GM12872 (cell line): ENCODE measurements around the gene PPP2CA.

Experiments
- TF ChIP-seq, protein P1 (sequence below): IDR thresholded peaks from 3 replicates; pipeline ENCODE4 v1.5.1; 2011; ENCODE audit warnings: low read depth, mild to moderate bottlenecking, low read length, moderate library complexity; ENCODE audit not compliant: insufficient read depth

The PPP2CA gene

DNA sequence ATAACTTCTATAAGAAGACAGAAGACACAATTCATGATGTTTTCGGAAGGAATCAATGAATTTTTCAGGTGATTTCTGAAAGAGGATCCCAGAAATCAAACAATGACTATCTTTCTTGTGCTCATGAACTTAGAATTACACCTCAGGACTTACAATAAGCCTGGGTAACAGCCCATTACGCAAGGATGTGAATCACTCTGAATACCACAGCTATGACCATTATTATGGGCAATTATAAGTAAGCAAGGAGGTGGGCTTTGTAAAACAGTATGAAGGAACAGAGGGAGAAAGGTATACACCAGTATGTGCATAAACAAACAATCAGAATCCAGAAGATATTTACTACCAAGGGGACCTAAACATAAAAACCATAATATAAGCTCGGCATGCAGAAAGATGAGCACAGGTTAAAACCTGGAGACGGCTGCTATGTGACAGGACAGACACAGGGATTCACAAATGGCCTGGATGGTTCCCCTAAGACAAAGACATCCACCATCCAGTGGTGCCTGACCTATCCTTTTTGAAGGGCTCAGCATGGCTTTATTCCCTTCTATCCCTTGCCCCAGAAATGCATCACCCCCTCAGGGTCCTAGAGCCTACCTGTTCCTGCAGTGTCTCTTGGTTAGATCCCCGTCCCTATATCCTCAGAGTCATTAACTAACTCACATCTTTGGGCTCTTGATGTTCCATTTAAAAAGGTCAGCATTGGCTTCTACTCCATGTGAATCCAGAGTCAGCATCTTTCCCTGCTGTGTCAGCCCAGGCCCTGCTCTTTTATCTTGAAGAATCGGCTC is 21.8 kb upstream of the PPP2CA start:
- TF ChIP-seq, protein P1, sequence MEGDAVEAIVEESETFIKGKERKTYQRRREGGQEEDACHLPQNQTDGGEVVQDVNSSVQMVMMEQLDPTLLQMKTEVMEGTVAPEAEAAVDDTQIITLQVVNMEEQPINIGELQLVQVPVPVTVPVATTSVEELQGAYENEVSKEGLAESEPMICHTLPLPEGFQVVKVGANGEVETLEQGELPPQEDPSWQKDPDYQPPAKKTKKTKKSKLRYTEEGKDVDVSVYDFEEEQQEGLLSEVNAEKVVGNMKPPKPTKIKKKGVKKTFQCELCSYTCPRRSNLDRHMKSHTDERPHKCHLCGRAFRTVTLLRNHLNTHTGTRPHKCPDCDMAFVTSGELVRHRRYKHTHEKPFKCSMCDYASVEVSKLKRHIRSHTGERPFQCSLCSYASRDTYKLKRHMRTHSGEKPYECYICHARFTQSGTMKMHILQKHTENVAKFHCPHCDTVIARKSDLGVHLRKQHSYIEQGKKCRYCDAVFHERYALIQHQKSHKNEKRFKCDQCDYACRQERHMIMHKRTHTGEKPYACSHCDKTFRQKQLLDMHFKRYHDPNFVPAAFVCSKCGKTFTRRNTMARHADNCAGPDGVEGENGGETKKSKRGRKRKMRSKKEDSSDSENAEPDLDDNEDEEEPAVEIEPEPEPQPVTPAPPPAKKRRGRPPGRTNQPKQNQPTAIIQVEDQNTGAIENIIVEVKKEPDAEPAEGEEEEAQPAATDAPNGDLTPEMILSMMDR = no peak

DNA sequence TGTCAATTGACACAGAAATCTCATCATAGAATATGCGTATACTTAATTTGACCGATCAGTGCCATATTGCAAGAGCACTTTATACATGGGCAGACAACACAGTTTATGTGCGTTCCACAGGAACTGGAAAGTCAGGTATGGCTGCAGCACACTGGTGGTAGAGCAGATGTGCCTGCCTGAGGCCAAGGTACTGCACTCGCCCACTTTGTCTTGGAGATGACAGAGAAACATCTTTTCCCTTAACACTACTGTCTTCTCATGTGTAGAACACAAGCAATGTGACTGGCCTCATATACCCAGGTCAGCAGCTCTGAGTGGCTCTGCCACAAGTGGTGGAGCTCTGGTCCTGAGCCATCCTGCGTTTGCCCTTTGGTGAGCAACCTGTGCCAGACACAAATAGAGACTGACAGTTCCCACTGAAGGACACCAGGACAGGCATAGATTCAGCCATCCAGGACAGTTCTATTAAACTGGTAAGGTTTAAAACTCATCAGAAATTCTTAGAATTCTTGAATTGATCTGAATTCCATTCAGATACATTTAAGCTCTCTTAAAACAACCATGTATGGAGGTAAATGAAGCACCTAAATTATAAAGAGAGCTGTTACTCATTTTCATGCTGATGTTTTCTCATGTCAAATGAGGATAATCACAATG is 21.0 kb upstream of the PPP2CA start:
- TF ChIP-seq, protein P1 = no peak

DNA sequence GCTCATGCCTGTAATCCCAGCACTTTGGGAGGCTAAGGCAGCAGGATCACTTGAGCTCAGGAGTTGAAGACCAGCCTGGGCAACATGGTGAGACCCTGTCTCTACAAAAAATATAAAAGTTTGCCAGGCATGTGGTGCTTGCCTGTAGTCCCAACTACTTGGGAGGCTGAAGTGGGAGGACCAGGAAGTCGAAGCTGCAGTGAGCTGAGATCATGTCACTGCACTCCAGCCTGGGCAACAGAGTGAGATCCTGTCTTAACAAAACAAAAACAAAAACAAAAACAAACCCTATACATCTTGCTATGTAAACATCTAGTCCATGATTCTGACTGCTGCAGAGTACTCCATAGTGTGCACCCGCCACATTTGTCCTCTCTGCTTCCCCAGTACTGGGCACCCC is 19.8 kb upstream of the PPP2CA start:
- TF ChIP-seq, protein P1 = no peak

DNA sequence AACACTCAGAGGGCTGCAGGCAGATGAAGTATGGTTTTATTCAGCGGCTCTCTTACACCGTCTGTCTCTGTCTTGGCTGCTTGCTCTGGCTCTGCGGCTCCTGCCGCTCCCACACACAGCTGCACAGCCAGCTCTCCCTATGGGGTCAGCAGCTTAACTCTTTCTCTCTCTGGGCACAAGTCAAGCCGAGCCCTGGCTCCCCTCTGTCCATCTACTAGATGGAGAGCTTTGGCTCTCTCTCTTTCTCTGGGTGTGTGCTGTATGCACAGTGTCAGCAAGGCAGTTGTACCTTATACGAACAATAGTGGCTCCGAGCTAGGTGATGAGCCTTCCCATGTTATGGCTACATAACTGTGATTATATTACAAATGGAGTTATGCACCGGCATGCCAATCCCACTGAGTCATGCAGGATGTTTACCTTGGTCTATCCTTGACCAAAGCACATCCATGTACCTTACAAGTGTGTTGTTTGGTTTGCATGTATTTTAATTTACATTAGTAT is 19.3 kb upstream of the PPP2CA start:
- TF ChIP-seq, protein P1 = no peak

DNA sequence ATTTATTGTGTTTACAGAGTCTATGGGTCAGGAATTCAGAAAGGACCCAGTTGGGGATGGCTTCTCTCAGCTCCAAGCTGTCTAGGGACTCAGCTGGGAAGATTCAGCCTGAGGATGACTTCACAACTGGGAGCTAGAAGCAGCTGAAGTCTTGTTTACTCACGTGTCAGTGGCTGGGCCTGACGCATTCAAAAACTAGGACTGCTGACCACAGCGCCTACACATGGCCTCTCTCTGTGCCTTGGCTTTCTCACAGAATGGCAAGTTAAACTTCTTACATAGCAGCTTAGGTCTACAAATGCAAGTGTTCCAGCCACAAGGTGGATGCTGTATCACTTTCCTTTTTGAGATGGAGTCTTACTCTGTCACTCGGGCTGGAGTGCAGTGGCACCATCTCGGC is 16.3 kb upstream of the PPP2CA start:
- TF ChIP-seq, protein P1 = no peak

DNA sequence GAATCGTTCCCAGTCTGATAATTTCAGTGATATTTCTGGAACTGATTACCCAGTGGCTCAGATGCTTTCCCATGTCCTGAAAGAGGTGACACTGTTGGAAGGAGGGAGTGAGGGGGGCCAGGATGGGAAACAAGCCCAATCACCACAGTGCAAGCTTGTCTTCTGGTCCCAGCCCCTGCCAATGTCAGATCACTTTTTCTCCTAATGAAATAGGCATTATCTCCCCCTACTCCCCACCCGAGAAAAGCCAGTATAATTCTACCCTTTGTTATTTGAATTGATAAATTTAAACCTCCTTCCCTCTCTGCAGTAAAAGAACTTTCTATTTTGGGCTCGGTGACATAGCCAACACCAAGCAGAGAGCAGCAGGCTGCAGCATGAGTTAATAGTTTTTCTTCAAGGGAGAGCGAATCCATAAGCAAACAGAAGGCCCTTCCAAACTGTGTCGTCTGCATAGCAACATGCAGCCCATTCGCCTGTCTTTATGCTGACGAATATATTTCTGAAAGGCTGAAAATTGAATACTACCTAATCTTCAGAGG is 14.6 kb upstream of the PPP2CA start:
- TF ChIP-seq, protein P1 = no peak

DNA sequence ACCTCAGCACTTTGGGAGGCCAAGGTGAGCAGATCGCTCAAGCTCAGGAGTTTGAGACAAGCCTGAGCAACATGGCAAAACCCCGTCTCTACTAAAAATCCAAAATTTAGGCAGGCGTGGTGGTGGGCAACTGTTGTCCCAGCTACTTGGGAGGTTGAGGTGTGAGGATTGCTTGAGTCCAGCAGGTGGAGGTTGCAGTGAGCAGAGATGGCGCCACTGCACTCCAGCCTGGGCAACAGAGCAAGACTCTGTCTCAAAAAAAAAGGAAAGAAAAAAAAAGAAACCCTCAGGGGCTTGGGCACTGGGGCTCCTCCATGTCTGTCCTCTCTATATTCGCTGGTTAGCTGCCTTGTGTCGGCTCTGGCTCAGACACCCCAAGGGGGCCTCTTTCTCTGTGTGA is 10.9 kb upstream of the PPP2CA start:
- TF ChIP-seq, protein P1 = no peak
